Stromal cell of bone marrow (primary cell): Measurements from ENCODE around the gene GRAMD2B.
A peak's percentile ranks its signal among the peaks of the same experiment; 100 is the strongest.
"Not testable (repeated sequence)": the region's sequence is repeated elsewhere in the genome, so short reads cannot be mapped to it uniquely, and the experiment has no call there.

Source experiments
- DNase-seq: peaks from one replicate; pipeline ENCODE4 v3.0.0-alpha.2; 2012; ENCODE audit warnings: low read depth

Gene GRAMD2B

GRCh38 chr5:126413856-126414255 is 9.4 kb upstream of the GRAMD2B start:
- no peak for DNase-seq

- DNase-seq, result peak; percentile 50
Measured at GRCh38 chr5:126414874-126415502, 8.2 kb upstream of the GRAMD2B start.

GRCh38 chr5:126415789-126416188 is 7.4 kb upstream of the GRAMD2B start:
- no peak for DNase-seq

GRCh38 chr5:126416266-126416925 is 6.8 kb upstream of the GRAMD2B start:
- no peak for DNase-seq

GRCh38 chr5:126417178-126417577 is 6.0 kb upstream of the GRAMD2B start:
- DNase-seq, result no peak

GRCh38 chr5:126419102-126419501 is 4.1 kb upstream of the GRAMD2B start:
- no peak for DNase-seq

GRCh38 chr5:126428421-126428820 is 5.2 kb downstream of the GRAMD2B start:
- no peak for DNase-seq

- DNase-seq, result no peak
Measured at GRCh38 chr5:126430631-126431030, 7.4 kb downstream of the GRAMD2B start.

GRCh38 chr5:126433701-126434100 is 10.5 kb downstream of the GRAMD2B start:
- no peak for DNase-seq

GRCh38 chr5:126435261-126435660 is 12.1 kb downstream of the GRAMD2B start:
- no peak for DNase-seq

GRCh38 chr5:126435714-126436113 is 12.5 kb downstream of the GRAMD2B start:
- DNase-seq, result no peak

- no peak for DNase-seq
Measured at GRCh38 chr5:126437721-126438120, 14.5 kb downstream of the GRAMD2B start.

GRCh38 chr5:126438267-126438666 is 15.1 kb downstream of the GRAMD2B start:
- no peak for DNase-seq

- DNase-seq, result no peak
Measured at GRCh38 chr5:126438868-126439267, 15.7 kb downstream of the GRAMD2B start.

- not testable (repeated sequence) for DNase-seq
Measured at GRCh38 chr5:126439724-126440123, 16.5 kb downstream of the GRAMD2B start.

- no peak for DNase-seq
Measured at GRCh38 chr5:126441230-126441629, 18.0 kb downstream of the GRAMD2B start.

- no peak for DNase-seq
Measured at GRCh38 chr5:126443374-126443851, 20.2 kb downstream of the GRAMD2B start.

GRCh38 chr5:126444137-126444536 is 20.9 kb downstream of the GRAMD2B start:
- no peak for DNase-seq

- no peak for DNase-seq
Measured at GRCh38 chr5:126445502-126446174, 22.4 kb downstream of the GRAMD2B start.

- DNase-seq, result no peak
Measured at GRCh38 chr5:126446498-126447224, 23.5 kb downstream of the GRAMD2B start.

- no peak for DNase-seq
Measured at GRCh38 chr5:126448720-126449119, 25.5 kb downstream of the GRAMD2B start.

GRCh38 chr5:126449751-126450271 is 26.6 kb downstream of the GRAMD2B start:
- DNase-seq, result peak; percentile 35
